AG09319 (cell line): ENCODE measurements around the gene UVRAG.

ENCODE experiments used
- DNase-seq: peaks from one replicate; pipeline ENCODE4 v3.0.0-alpha.2; 2010; ENCODE audit warnings: low read depth; ENCODE audit errors: extremely low read depth
- TF ChIP-seq, protein P1 (sequence below): IDR thresholded peaks from 2 replicates; pipeline ENCODE4 v1.5.1; 2011; ENCODE audit warnings: low read depth, mild to moderate bottlenecking, inconsistent platforms, low read length, moderate library complexity

UVRAG gene

GRCh38 chr11:76102802-76103201, 287.8 kb downstream of the UVRAG start:
- TF ChIP-seq, protein P1, sequence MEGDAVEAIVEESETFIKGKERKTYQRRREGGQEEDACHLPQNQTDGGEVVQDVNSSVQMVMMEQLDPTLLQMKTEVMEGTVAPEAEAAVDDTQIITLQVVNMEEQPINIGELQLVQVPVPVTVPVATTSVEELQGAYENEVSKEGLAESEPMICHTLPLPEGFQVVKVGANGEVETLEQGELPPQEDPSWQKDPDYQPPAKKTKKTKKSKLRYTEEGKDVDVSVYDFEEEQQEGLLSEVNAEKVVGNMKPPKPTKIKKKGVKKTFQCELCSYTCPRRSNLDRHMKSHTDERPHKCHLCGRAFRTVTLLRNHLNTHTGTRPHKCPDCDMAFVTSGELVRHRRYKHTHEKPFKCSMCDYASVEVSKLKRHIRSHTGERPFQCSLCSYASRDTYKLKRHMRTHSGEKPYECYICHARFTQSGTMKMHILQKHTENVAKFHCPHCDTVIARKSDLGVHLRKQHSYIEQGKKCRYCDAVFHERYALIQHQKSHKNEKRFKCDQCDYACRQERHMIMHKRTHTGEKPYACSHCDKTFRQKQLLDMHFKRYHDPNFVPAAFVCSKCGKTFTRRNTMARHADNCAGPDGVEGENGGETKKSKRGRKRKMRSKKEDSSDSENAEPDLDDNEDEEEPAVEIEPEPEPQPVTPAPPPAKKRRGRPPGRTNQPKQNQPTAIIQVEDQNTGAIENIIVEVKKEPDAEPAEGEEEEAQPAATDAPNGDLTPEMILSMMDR: no peak
- DNase-seq: no peak

GRCh38 chr11:76103460-76103859, 288.4 kb downstream of the UVRAG start:
- TF ChIP-seq, protein P1: no peak
- no peak for DNase-seq

DNA sequence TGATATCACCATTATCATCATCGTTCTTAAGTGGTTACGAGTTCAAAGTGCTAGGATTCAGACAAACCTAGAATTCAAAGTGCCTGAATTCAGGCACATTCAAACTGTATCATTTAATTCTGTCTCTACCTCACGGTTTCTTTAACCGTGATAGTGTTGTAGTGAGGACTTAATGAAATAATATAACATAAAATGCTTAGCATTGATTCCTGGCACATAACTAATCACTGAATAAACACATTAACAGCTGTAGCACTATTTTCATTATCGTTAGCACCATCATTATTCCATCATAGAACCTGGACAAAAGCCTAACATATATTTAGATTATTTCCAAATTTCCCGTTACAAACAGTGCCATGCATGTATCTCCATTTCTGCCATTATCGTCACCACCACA, 289.3 kb downstream of the UVRAG start:
- TF ChIP-seq, protein P1: no peak
- no peak for DNase-seq

- no peak for DNase-seq
- TF ChIP-seq, protein P1: no peak
These were observed 290.6 kb downstream of the UVRAG start for GRCh38 chr11:76105637-76106036.

DNA sequence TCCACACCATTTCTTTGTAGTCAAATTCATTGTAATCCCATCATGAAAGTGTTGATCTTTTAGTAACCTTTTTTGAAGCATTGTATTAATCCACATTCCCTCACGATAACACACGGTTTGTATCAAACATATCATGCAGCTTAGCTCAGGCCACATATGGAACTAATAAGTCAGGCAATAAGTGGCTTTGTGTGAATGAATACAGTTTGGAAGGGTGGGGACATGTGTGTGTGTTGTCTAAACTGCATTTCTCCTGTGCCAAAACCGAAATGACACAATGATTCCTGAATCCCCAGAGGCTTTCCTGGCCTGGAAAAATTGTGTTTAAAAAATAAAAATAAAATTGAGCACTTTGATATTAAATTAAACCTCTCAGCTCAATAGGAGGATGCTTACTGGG, 293.0 kb downstream of the UVRAG start:
- DNase-seq: peak; percentile 35
- TF ChIP-seq, protein P1: no peak

DNA sequence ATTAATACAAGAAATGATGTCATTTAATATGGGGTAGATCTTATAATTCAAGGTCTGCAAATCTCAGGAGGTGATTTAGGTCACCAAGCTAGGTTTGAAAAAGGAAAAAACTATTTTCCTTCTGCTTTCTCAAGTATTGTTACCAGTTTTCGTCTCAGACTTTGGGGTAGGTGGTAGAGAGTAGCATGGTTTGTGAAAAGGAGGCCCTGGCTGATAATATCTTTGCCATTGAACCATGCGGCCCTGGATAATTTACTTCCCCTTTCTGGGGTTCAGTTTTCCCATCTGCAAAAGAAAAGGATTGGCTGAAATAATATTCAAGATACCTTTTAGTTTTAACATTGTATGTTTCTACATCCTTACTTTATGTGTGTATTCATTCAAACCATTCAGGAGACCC, 299.2 kb downstream of the UVRAG start:
- TF ChIP-seq, protein P1: no peak
- no peak for DNase-seq

DNA sequence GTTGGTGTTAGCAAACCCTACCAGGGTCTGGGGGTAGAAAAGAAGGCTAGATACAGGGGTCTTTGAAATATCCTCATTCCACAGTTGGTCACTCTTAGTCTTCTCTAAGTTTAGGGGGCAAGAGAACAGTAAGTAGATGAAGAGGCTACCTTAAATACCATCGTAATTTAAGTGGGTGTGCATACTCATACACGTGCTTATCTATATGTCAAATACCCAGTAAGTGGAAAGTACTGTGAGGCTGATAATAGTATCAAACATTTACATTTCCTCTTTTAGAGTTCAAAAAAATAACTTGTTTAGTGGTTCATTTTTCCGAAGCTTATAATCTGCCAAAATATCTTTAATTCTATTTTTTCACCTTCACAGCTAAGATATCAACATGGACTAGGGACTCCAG, 300.5 kb downstream of the UVRAG start:
- TF ChIP-seq, protein P1: no peak
- DNase-seq: no peak

DNA sequence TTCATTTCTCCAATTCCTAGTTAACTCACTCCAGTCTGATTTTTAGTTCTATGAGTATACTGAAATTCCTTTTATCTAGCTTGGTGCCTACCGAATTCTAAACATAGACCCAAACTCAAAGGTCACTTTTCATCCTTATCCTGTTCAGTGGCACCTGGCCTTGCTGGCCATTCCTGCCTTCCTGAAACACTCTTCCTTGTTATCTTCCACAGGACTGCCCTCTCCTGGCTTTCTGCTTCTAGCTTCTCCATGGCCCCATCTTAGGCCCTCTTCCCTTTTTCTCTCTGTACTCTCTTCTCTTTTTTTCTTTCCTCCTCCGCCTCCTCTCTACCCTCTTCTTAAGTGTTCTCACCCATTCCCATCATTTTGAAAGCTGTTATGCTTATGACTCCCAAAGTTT, 304.0 kb downstream of the UVRAG start:
- DNase-seq: no peak
- TF ChIP-seq, protein P1: no peak
